ENCODE measurements around the gene SINHCAF. TPM values are rescaled to one million over a fixed set of nuclear protein-coding genes. Genes with fewer than 3 reads are reported as not detected.

Gene SINHCAF
- total RNA-seq, 6 experiments from 2014 or later: 10.3 to 24.5 (median 16.0) TPM

DNA sequence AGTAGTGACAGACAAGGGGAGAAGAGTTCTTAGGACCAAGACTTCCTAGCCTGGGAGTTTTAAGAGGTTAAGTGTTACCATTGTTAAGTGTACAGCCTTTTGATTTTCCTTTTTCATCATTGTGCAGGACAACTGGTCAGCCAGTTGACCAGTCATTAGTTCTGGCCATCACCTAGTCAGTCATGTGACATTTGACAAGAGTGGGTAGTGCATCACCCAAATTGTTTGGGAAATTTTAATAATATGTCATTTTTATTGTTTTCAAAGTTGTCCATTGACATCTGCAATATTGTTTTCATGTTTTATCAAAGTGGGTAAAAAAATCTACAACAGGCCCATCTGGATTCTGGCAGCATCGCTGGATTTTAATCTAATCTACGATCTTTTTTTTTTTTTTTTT is 15.5 kb downstream of the SINHCAF start:
- H3K4me1 Mint-ChIP-seq (ENCODE audit: low read depth): peaks cover 28% of the 10 kb centered on the region
- no peaks in the 10 kb centered on the region for H3K27me3 Mint-ChIP-seq (ENCODE audit: insufficient read depth)
- H3K36me3 Mint-ChIP-seq (ENCODE audit: low read depth): peaks cover 5% of the 10 kb centered on the region
- no peak for DNase-seq
- no peak overlapping the region for H3K4me3 Mint-ChIP-seq
- TF ChIP-seq, protein P1, sequence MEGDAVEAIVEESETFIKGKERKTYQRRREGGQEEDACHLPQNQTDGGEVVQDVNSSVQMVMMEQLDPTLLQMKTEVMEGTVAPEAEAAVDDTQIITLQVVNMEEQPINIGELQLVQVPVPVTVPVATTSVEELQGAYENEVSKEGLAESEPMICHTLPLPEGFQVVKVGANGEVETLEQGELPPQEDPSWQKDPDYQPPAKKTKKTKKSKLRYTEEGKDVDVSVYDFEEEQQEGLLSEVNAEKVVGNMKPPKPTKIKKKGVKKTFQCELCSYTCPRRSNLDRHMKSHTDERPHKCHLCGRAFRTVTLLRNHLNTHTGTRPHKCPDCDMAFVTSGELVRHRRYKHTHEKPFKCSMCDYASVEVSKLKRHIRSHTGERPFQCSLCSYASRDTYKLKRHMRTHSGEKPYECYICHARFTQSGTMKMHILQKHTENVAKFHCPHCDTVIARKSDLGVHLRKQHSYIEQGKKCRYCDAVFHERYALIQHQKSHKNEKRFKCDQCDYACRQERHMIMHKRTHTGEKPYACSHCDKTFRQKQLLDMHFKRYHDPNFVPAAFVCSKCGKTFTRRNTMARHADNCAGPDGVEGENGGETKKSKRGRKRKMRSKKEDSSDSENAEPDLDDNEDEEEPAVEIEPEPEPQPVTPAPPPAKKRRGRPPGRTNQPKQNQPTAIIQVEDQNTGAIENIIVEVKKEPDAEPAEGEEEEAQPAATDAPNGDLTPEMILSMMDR (IDR thresholded peaks at IDR 0.05): no peak
- H3K9me3 Mint-ChIP-seq: no peaks in the 10 kb centered on the region
- no peak overlapping the region for H3K27ac Mint-ChIP-seq

DNA sequence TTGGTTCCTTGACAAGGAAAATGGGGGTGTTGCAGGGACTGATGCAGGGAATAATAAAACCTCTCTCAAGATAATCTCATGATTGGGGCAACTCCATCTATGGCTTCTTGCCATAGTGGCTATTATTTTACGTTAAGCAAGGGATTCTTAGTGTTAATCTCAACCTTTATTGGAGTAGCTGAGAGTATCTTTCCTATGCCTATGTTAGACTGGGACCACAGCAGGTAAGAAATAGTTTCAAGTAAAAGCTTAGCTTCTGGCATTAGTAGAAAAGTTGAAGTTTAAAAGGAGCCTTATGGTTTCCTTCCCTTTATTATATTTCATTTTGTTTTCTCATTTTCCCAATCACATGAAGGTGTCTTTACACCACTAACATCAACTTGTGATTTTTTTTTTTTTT is 16.7 kb downstream of the SINHCAF start:
- DNase-seq: no peak
- H3K9me3 Mint-ChIP-seq: no peaks in the 10 kb centered on the region
- no peaks in the 10 kb centered on the region for H3K27me3 Mint-ChIP-seq (ENCODE audit: insufficient read depth)
- TF ChIP-seq, protein P1 (IDR thresholded peaks at IDR 0.05): no peak
- peaks cover 13% of the 10 kb centered on the region for H3K36me3 Mint-ChIP-seq (ENCODE audit: low read depth)
- H3K27ac Mint-ChIP-seq: no peak overlapping the region
- H3K4me1 Mint-ChIP-seq (ENCODE audit: low read depth): peaks cover 19% of the 10 kb centered on the region; the same call in 1 of the 2 replicates
- H3K4me3 Mint-ChIP-seq: no peak overlapping the region

DNA sequence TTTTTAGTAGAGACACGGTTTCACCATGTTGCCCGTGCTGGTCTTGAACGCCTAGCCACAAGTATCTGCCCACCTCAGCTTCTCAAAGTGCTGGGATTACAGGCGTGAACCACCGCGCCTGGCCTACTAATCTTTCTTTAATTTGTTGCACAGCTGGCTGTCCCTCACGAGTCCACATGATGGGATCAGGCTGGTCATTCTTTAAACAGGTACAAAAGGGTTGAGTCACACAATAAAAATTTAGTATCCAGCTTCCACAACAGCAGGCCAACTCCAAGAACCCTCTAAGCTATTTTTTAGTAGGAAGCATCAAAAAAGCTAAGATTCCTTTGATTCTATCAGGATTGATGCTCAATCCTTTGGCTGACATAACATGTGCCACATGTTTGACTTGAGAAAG is 17.8 kb downstream of the SINHCAF start:
- TF ChIP-seq, protein P1 (IDR thresholded peaks at IDR 0.05): no peak

DNA sequence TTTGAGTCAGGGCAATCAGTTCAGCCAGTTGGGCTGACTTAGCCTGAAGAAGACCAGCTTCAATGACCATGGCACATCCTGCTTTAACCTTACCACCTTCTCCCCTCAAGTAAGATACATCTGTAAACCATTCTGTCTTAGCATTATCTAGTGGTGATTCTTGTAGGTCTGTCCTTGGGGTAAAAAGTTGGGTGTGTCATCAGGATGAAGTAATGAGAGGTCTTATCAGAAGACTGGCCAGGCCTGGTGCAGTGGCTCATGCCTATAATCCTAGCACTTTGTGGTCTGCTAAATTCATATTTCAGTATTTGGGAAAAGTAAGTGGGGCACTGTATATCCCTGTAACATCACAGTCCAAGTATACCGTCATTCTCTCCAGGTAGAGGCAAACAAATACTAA is 19.1 kb downstream of the SINHCAF start:
- H3K9me3 Mint-ChIP-seq: no peaks in the 10 kb centered on the region

More for the DNA sequence above, 17.8 kb downstream of the SINHCAF start:
- Mint-ChIP-seq H3K27me3 (ENCODE audit: insufficient read depth) (no peaks in the 10 kb centered on the region), H3K4me3 (no peak overlapping the region), H3K36me3 (ENCODE audit: low read depth) (peaks cover 14% of the 10 kb centered on the region), H3K27ac (no peak overlapping the region), H3K4me1 (ENCODE audit: low read depth) (peaks cover 19% of the 10 kb centered on the region; the same call in 1 of the 2 replicates), H3K9me3 (no peaks in the 10 kb centered on the region)
- no peak for DNase-seq

DNA sequence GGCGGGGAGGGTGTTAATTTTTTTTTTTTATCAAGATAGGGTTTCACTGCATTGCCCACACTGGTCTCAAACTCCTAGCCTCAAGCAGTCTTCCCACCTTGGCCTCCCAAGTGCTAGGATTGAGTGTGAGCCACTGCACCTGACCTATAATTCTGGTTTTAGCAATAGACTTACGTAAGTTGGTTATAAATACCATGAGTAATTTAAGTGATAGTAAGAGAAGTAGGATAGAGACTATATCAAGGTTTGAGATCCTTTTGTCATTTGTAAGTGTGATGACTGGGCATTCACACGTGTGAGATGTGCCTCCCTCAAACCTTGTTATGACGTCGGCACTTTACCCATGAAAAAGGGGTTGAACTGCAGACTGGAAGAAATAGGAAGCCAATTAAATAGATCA is 22.5 kb downstream of the SINHCAF start:
- Mint-ChIP-seq H3K27ac (no peak overlapping the region), H3K4me1 (ENCODE audit: low read depth) (peaks cover 22% of the 10 kb centered on the region; the same call in 1 of the 2 replicates), H3K4me3 (no peak overlapping the region), H3K27me3 (ENCODE audit: insufficient read depth) (no peaks in the 10 kb centered on the region), H3K9me3 (no peaks in the 10 kb centered on the region), H3K36me3 (ENCODE audit: low read depth) (peaks cover 16% of the 10 kb centered on the region)
- no peak for DNase-seq
- TF ChIP-seq, protein P1 (IDR thresholded peaks at IDR 0.05): no peak

More for the DNA sequence above, 19.1 kb downstream of the SINHCAF start:
- Mint-ChIP-seq H3K36me3 (ENCODE audit: low read depth) (peaks cover 16% of the 10 kb centered on the region), H3K27me3 (ENCODE audit: insufficient read depth) (no peaks in the 10 kb centered on the region), H3K4me1 (ENCODE audit: low read depth) (peaks cover 19% of the 10 kb centered on the region; the same call in 1 of the 2 replicates), H3K27ac (no peak overlapping the region), H3K4me3 (no peak overlapping the region)
- DNase-seq: no peak
- TF ChIP-seq, protein P1 (IDR thresholded peaks at IDR 0.05): no peak

DNA sequence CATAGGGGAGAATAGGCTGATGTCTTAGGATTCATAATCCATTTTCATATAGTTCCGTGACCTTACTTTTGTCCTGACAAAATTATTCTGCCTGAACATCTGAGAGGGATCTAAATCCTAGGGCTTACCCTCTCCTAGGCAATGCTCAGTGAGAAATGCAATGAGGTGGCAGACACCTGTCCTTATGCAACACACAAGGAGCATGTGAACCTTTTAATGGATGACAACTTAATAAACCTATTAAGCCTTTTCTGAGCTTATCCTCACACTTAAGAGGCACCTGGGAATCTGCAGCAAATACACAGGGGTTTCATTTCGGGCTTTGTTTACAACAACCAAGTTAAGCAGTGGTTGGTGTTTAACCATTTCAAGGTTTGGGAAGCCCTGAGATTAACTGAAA is 24.6 kb downstream of the SINHCAF start:
- no peak for DNase-seq
- peaks cover 16% of the 10 kb centered on the region for H3K36me3 Mint-ChIP-seq (ENCODE audit: low read depth)
- no peak overlapping the region for H3K27ac Mint-ChIP-seq
- H3K9me3 Mint-ChIP-seq: no peaks in the 10 kb centered on the region
- TF ChIP-seq, protein P1 (IDR thresholded peaks at IDR 0.05): no peak
- H3K4me1 Mint-ChIP-seq (ENCODE audit: low read depth): peaks cover 4% of the 10 kb centered on the region; the same call in 1 of the 2 replicates
- no peak overlapping the region for H3K4me3 Mint-ChIP-seq
- no peaks in the 10 kb centered on the region for H3K27me3 Mint-ChIP-seq (ENCODE audit: insufficient read depth)

Data from HFFc6 (cell line).